Upper lobe of left lung (tissue), 4 donors: Measurements from ENCODE around the gene DCT.

Experiments
- EP300 ChIP-seq, 4 donors: sonication (generic); formaldehyde crosslinking; IDR thresholded peaks; one replicate each; pipeline ENCODE4 v1.5.1; 2017; ENCODE audit warnings: antibody characterized with exemption in 4 of 4, control low read depth in 2 of 4
- POLR2A ChIP-seq, 4 donors: fragments of 450-650 bp; IDR thresholded peaks; one replicate each; pipeline ENCODE4 v1.5.1; 2016 to 2017; ENCODE audit warnings: antibody characterized with exemption in 4 of 4, mild to moderate bottlenecking in 2 of 4
- POLR2AphosphoS5 ChIP-seq, 2 donors: sonication (generic); formaldehyde crosslinking; IDR thresholded peaks; one replicate each; pipeline ENCODE4 v1.5.1; 2017; ENCODE audit warnings: antibody characterized with exemption in 2 of 2
- TF ChIP-seq, protein P1 (sequence below), 6 experiments: fragments of 450-650 bp in 4 of 6; fragments of 200-600 bp in 2 of 6; sonication (generic) in 2 of 6; IDR thresholded peaks; one replicate each; pipeline ENCODE4 v1.5.1; 2016 to 2019; ENCODE audit warnings: antibody characterized with exemption in 6 of 6

DNA sequence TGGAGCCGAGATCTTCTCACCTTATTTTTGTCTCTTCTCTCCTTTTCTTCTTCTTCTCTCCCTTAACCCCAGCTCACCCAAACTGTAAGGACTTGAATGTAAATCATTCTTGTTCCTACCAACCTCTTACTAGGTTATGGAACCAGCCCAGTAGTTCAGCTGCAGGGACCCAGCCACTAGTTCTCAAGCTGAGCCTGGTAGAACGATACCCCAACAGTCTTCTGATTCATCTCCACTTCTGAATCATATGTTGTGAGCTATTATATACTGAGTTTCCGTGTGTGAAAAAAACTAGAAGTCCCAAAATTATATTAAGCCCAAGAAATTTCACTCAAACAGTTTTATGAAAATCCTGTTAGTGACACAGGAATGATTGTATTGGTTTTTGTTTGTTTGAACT is 67.7 kb downstream of the DCT start:
- TF ChIP-seq POLR2AphosphoS5 (IDR thresholded peaks at IDR 0.05), result no peak
- no peak for TF ChIP-seq POLR2A (IDR thresholded peaks at IDR 0.05)
- TF ChIP-seq, protein P1, sequence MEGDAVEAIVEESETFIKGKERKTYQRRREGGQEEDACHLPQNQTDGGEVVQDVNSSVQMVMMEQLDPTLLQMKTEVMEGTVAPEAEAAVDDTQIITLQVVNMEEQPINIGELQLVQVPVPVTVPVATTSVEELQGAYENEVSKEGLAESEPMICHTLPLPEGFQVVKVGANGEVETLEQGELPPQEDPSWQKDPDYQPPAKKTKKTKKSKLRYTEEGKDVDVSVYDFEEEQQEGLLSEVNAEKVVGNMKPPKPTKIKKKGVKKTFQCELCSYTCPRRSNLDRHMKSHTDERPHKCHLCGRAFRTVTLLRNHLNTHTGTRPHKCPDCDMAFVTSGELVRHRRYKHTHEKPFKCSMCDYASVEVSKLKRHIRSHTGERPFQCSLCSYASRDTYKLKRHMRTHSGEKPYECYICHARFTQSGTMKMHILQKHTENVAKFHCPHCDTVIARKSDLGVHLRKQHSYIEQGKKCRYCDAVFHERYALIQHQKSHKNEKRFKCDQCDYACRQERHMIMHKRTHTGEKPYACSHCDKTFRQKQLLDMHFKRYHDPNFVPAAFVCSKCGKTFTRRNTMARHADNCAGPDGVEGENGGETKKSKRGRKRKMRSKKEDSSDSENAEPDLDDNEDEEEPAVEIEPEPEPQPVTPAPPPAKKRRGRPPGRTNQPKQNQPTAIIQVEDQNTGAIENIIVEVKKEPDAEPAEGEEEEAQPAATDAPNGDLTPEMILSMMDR (IDR thresholded peaks at IDR 0.05), result no peak
- no peak for TF ChIP-seq EP300 (IDR thresholded peaks at IDR 0.05)
